Uterus (tissue), 4 donors: ENCODE results near the gene ASAP3. TPM values are rescaled to one million over a fixed set of nuclear protein-coding genes. Genes with fewer than 3 reads are reported as not detected.
A peak's percentile ranks its signal among the peaks of the same experiment; 100 is the strongest.

ENCODE experiments used
- DNase-seq, 2 donors: peaks; one replicate each; pipeline ENCODE4 v3.0.0-alpha.2; 2019 to 2020
- H3K27ac ChIP-seq, 2 donors: fragments of 200-600 bp; sonication (generic); 1 replicate in 1 of 2; 2 replicates in 1 of 2; pipeline ENCODE4 v1.5.1; 2016 to 2018
- H3K27me3 ChIP-seq, 2 donors: fragments of 200-600 bp; sonication (generic); one replicate each; pipeline ENCODE4 v1.5.1; 2018 to 2019; ENCODE audit warnings: control low read depth in 1 of 2
- H3K36me3 ChIP-seq, 2 donors: fragments of 200-600 bp; sonication (generic); one replicate each; pipeline ENCODE4 v1.5.1; 2019; ENCODE audit warnings: control low read depth in 1 of 2
- H3K4me1 ChIP-seq, 2 donors: fragments of 200-600 bp; sonication (generic); one replicate each; pipeline ENCODE4 v1.5.1; 2018 to 2019; ENCODE audit warnings: control low read depth in 1 of 2
- H3K4me3 ChIP-seq, 2 donors: fragments of 200-600 bp; sonication (generic); 1 replicate in 1 of 2; 2 replicates in 1 of 2; pipeline ENCODE4 v1.5.1; 2018 to 2019; ENCODE audit warnings: mild to moderate bottlenecking in 1 of 2
- H3K9me3 ChIP-seq, 2 donors: fragments of 200-600 bp; sonication (generic); one replicate each; pipeline ENCODE4 v1.5.1; 2019; ENCODE audit warnings: control low read depth in 1 of 2
- POLR2A ChIP-seq, 2 donors: fragments of 450-650 bp; IDR thresholded peaks; one replicate each; pipeline ENCODE4 v1.6.1; 2016; ENCODE audit warnings: antibody characterized with exemption in 2 of 2, mild to moderate bottlenecking in 1 of 2, moderate library complexity in 1 of 2
- intact Hi-C: fragments of 100-400 bp; cut with DNase I; formaldehyde crosslinking; loops from one replicate; pipeline ENCODE4 v1.15.1; 2023; ENCODE audit warnings: low total_unique reads
- total RNA-seq, 4 donors: library from RNA; depleted of rRNA in 3 of 4; stranded (reverse); fragments of >200 nt in 3 of 4; gene quantifications; one replicate each; pipeline versions ENCODE4 v1.1.0 to v1.2.4, GENCODE V29; 2014 to 2023
- TF ChIP-seq, protein P1 (sequence below), 4 experiments: fragments of 200-600 bp in 2 of 4; fragments of 450-650 bp in 2 of 4; sonication (generic) in 2 of 4; IDR thresholded peaks; one replicate each; pipeline ENCODE4 v1.5.1; 2016 to 2019; ENCODE audit warnings: antibody characterized with exemption in 4 of 4, mild to moderate bottlenecking in 2 of 4, moderate library complexity in 1 of 4
- donor health status: DM: yes; HTN: yes; CAD: no.

Gene ASAP3
- total RNA-seq, 4 donors from 2014 or later = 48.4 to 87.7 (median 68.2) TPM

DNA sequence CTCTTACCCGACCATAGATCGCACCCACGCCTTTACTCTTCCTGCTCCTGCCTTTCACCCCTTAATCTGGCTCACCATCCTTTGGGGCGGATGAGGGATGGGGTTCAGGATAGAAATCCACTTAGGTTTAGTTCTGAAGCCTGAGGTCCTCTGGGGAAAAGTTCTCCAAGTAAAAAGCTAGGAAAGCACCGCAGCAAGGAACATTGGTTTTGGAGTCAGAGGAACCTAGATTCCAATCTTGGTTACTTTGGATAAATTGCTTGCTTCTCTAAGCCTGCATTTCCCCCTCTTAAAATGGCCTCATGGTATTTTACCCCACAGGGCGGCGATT is 988 bp upstream of the ASAP3 start:
- intact Hi-C loops = no loop called here
- Histone ChIP-seq H3K27me3 (no peaks in the 10 kb centered on the region), H3K4me3 (peak overlapping the region; percentile 71 to 96), H3K9me3 (no peaks in the 10 kb centered on the region), H3K4me1 (no peaks in the 10 kb centered on the region), H3K27ac (peak overlapping the region; percentile 92 to 97), H3K36me3 (no peaks in the 10 kb centered on the region)
- no peak for DNase-seq
- TF ChIP-seq POLR2A (IDR thresholded peaks at IDR 0.05) = no peak
- TF ChIP-seq, protein P1, sequence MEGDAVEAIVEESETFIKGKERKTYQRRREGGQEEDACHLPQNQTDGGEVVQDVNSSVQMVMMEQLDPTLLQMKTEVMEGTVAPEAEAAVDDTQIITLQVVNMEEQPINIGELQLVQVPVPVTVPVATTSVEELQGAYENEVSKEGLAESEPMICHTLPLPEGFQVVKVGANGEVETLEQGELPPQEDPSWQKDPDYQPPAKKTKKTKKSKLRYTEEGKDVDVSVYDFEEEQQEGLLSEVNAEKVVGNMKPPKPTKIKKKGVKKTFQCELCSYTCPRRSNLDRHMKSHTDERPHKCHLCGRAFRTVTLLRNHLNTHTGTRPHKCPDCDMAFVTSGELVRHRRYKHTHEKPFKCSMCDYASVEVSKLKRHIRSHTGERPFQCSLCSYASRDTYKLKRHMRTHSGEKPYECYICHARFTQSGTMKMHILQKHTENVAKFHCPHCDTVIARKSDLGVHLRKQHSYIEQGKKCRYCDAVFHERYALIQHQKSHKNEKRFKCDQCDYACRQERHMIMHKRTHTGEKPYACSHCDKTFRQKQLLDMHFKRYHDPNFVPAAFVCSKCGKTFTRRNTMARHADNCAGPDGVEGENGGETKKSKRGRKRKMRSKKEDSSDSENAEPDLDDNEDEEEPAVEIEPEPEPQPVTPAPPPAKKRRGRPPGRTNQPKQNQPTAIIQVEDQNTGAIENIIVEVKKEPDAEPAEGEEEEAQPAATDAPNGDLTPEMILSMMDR (IDR thresholded peaks at IDR 0.05) = no peak

DNA sequence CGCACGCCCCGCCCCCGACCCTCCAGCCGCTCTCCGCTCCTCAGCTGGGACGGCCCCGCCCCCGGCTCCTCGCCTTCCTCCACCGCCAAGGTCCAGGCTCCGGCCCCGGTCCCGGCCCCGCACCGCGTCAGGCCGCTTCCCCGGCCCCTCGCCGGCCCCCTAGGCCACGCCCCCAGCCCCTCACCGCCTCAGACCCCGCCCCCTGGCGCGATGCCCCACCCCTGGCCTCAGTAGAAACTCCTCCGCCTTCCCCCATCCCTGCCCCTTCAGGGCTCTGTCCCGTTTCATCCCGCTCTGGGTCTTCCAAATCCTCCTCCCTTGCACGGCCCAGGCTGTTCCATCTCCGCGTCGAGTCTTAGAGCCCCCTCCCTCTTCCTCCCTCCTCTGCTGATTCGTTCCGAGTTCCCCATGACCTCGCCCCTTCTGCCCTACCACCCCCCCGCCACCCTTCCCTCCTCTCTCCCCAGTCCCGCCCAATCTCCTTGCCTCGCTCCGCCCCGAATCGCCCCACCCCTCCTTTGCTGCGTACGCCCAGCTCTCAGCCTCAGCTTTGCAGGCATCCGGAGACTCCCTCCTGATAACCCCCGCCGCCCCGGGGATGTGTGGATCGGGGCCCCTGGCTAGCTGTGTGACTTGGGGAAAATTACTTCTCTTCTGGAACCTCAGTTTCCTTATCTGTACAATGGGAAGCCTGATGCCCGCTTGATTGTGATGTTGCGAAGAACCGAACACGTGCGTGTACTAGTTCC is 448 bp upstream of the ASAP3 start:
- Histone ChIP-seq H3K36me3 (no peaks in the 10 kb centered on the region), H3K27ac (peak overlapping the region; percentile 92 to 97), H3K4me3 (peak overlapping the region; percentile 71 to 96), H3K27me3 (no peaks in the 10 kb centered on the region), H3K4me1 (no peaks in the 10 kb centered on the region), H3K9me3 (no peaks in the 10 kb centered on the region)
- TF ChIP-seq POLR2A (IDR thresholded peaks at IDR 0.05) = peak in 1 of 2 donors; percentile 3
- TF ChIP-seq, protein P1 (IDR thresholded peaks at IDR 0.05) = no peak
- intact Hi-C loops = loop anchor here (5.0 kb wide), 1 partner anchor 62 kb away; the partner anchor contains the start of gene TCEA3
- DNase-seq = peak; percentile 96

DNA sequence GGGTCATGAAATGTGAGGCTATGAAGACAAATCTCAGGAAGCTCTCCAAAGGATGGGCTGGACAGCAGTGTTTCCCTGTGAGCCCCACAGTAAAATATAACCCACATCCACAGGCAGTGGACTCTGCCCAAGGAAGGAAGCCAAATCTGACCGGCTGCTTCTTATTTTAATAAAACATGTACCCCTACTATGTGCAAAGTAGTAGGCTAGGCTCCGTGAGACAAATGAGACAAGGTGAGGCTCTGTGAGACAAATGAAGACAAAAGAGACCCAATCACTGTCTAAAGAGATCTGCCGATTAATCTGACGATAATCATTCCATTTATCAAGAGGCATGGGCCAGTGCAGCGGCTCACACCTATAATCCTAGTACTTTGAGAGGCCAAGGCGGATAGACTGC is 2.1 kb downstream of the ASAP3 start:
- Histone ChIP-seq H3K9me3 (no peaks in the 10 kb centered on the region), H3K4me3 (no peak overlapping the region), H3K27ac (no peak overlapping the region), H3K4me1 (no peaks in the 10 kb centered on the region), H3K36me3 (no peaks in the 10 kb centered on the region), H3K27me3 (no peaks in the 10 kb centered on the region)
- intact Hi-C loops = loop anchor here (5.0 kb wide), 1 partner anchor 60 kb away; the partner anchor contains the start of gene TCEA3
- TF ChIP-seq POLR2A (IDR thresholded peaks at IDR 0.05) = no peak
- TF ChIP-seq, protein P1 (IDR thresholded peaks at IDR 0.05) = no peak
- DNase-seq = no peak

DNA sequence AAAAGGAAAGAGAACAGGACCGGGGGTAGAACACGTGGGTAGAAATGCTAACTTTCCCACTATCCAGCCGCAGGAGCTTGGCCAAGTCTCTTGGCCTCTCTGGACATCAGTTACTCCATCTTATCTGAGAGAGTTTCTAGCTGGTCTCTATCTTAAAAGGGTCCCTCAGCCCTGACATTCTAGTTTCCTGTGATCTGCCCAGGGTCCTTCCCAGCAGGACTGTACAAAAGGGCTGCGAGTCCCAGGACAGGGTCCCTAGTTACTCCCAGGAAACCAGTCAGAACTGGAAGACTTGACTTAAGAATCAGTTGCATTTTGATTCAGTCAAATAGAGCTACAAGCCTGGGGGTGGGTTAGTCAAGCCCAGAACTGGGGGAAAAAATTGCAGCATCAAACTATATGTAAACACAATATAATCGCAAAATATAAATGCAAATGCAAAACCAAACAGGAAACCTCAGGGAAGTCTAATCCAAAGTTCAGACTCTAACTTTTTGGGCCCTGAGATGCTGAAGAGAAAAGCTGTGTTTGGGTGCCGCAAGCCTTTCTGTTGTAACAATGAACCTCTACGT is 2.9 kb downstream of the ASAP3 start:
- Histone ChIP-seq H3K4me1 (no peaks in the 10 kb centered on the region), H3K27me3 (no peaks in the 10 kb centered on the region), H3K4me3 (no peak overlapping the region), H3K36me3 (no peaks in the 10 kb centered on the region), H3K9me3 (no peaks in the 10 kb centered on the region), H3K27ac (no peak overlapping the region)
- intact Hi-C loops = loop anchor here (5.0 kb wide), 1 partner anchor 59 kb away; the partner anchor contains the start of gene TCEA3
- no peak for TF ChIP-seq POLR2A (IDR thresholded peaks at IDR 0.05)
- TF ChIP-seq, protein P1 (IDR thresholded peaks at IDR 0.05) = no peak
- no peak for DNase-seq
